ENCODE results near the gene ELMOD3.
"Not testable (repeated sequence)": the region's sequence is repeated elsewhere in the genome, so short reads cannot be mapped to it uniquely, and the experiment has no call there.

ELMOD3 gene

GRCh38 chr2:85354286-85355072 is at the start of gene ELMOD3, which contains the start of gene RETSAT:
Gene ELMOD3 (plus strand): TSS chr2:85354769. CDS start chr2:85357199, 2,430 bp downstream.
Gene RETSAT (minus strand): TSS chr2:85354528. CDS start chr2:85354507, 21 bp downstream.
- Mint-ChIP-seq H3K4me1 (ENCODE audit: low read depth) (peaks cover 46% of the 10 kb centered on the region), H3K4me3 (peak within 1 kb of the TSS; percentile 90), H3K36me3 (ENCODE audit: low read depth) (peaks cover 75% of the 10 kb centered on the region), H3K9me3 (no peaks in the 10 kb centered on the region), H3K27ac (peak within 1 kb of the TSS; percentile 97), H3K27me3 (no peaks in the 10 kb centered on the region)
- DNase-seq = peak; percentile 92

- Mint-ChIP-seq H3K27ac (peak overlapping the region; percentile 79), H3K27me3 (peaks cover 5% of the 10 kb centered on the region), H3K36me3 (ENCODE audit: low read depth) (peaks cover 5% of the 10 kb centered on the region), H3K9me3 (no peaks in the 10 kb centered on the region), H3K4me1 (ENCODE audit: low read depth) (peaks cover 42% of the 10 kb centered on the region), H3K4me3 (peak overlapping the region; percentile 53)
- DNase-seq = no peak
These were observed 47.1 kb upstream of the ELMOD3 start for GRCh38 chr2:85307527-85307897.

DNA sequence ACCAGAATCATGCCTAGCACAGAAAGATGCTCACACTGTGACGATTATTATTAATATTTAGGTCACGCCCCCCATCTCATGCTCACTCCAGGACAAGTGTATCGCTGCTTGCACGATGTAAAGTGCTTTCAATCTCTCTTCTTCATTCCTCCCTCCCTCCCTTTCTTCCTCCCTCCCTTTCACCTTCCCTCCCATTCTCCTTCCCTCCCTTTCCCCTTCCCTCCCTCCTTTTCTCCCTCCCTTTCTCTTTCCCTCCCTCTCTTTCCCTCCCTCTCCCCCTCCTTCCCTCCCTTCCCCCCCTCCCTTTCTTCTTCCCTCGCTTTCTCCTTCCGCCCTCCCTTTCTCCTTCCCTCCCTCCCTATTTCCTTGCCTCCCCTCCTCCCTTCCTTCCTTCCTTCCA is 46.4 kb upstream of the ELMOD3 start:
- Mint-ChIP-seq H3K4me1 (ENCODE audit: low read depth) (peaks cover 42% of the 10 kb centered on the region), H3K4me3 (no peak overlapping the region), H3K27me3 (peaks cover 5% of the 10 kb centered on the region), H3K9me3 (no peaks in the 10 kb centered on the region), H3K27ac (peak overlapping the region; percentile 86), H3K36me3 (ENCODE audit: low read depth) (peaks cover 7% of the 10 kb centered on the region)
- DNase-seq = no peak

DNA sequence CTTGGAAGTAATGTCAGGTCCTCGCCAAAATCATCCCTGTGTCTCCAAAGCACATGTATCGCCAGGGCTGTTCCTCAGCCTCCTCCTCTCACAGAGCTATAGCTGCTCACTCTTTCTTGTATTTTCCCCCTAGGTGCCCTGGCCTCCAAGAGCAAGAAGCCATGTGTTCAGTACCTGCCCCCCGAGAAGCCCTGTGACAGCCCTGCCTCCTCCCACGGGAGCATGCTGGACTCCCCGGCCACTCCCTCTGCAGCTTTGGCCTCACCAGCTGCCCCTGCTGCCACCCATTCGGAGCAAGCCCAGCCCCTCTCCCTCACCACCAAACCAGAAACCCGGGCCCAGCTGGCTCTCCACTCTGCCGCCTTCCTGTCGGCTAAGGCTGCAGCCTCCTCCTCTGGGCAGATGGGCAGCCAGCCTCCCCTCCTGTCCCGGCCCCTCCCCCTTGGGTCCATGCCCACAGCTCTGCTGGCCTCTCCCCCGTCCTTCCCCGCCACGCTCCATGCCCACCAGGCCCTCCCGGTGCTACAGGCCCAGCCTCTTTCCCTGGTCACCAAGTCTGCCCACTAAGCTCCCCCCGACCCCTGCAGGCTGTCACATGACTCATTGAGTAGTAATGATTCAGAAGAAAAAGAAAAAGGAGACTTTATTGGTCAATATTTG is 45.5 kb upstream of the ELMOD3 start:
- no peaks in the 10 kb centered on the region for H3K9me3 Mint-ChIP-seq
- H3K27ac Mint-ChIP-seq = peak overlapping the region; percentile 86
- peaks cover 46% of the 10 kb centered on the region for H3K4me1 Mint-ChIP-seq (ENCODE audit: low read depth)
- no peak for DNase-seq
- H3K27me3 Mint-ChIP-seq = peaks cover 5% of the 10 kb centered on the region
- H3K36me3 Mint-ChIP-seq (ENCODE audit: low read depth) = peaks cover 15% of the 10 kb centered on the region
- peak overlapping the region; percentile 65 for H3K4me3 Mint-ChIP-seq

- Mint-ChIP-seq H3K27me3 (no peaks in the 10 kb centered on the region), H3K4me1 (ENCODE audit: low read depth) (peaks cover 46% of the 10 kb centered on the region), H3K9me3 (no peaks in the 10 kb centered on the region), H3K27ac (peak overlapping the region; percentile 86), H3K36me3 (ENCODE audit: low read depth) (peaks cover 21% of the 10 kb centered on the region), H3K4me3 (peak overlapping the region; percentile 65)
- no peak for DNase-seq
These were observed 44.8 kb upstream of the ELMOD3 start for GRCh38 chr2:85309699-85310321.

GRCh38 chr2:85310330-85310729 is 44.2 kb upstream of the ELMOD3 start:
- no peak for DNase-seq
- Mint-ChIP-seq H3K36me3 (ENCODE audit: low read depth) (peaks cover 26% of the 10 kb centered on the region), H3K4me3 (peak overlapping the region; percentile 65)

DNA sequence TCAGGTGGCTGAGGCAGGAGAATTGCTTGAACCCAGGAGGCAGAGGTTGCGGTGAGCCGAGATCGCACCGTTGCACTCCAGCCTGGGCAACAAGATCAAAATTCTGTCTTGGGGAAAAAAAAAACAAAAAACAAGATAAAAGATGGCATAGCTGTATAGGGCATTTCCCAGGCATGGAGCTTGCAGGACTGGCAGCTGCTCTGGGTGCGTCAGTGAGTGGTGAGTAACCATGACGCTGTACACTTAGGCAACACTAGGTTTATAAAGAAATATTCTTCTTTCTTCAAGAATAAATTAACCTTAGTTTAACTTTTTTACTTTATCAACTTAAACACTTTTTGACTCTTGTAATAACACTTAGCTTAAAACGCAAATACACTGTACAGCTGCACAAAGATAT is 42.2 kb upstream of the ELMOD3 start:
- H3K4me1 Mint-ChIP-seq (ENCODE audit: low read depth) = peaks cover 35% of the 10 kb centered on the region
- no peak overlapping the region for H3K27ac Mint-ChIP-seq
- peaks cover 45% of the 10 kb centered on the region for H3K36me3 Mint-ChIP-seq (ENCODE audit: low read depth)
- no peak overlapping the region for H3K4me3 Mint-ChIP-seq
- H3K9me3 Mint-ChIP-seq = no peaks in the 10 kb centered on the region
- DNase-seq = no peak
- H3K27me3 Mint-ChIP-seq = no peaks in the 10 kb centered on the region

More at GRCh38 chr2:85310330-85310729, 44.2 kb upstream of the ELMOD3 start:
- Mint-ChIP-seq H3K27me3 (no peaks in the 10 kb centered on the region), H3K9me3 (no peaks in the 10 kb centered on the region), H3K27ac (peak overlapping the region; percentile 86), H3K4me1 (ENCODE audit: low read depth) (peaks cover 46% of the 10 kb centered on the region)

- Mint-ChIP-seq H3K27me3 (no peaks in the 10 kb centered on the region), H3K4me1 (ENCODE audit: low read depth) (peaks cover 38% of the 10 kb centered on the region), H3K4me3 (no peak overlapping the region), H3K27ac (peak overlapping the region; percentile 64), H3K36me3 (ENCODE audit: low read depth) (peaks cover 64% of the 10 kb centered on the region), H3K9me3 (no peaks in the 10 kb centered on the region)
- no peak for DNase-seq
These were observed 39.7 kb upstream of the ELMOD3 start for GRCh38 chr2:85314884-85315242.

- not testable (repeated sequence) for H3K27me3 Mint-ChIP-seq, H3K9me3 Mint-ChIP-seq, H3K4me3 Mint-ChIP-seq, DNase-seq
- H3K27ac Mint-ChIP-seq = peak overlapping the region; percentile 44
- H3K36me3 Mint-ChIP-seq (ENCODE audit: low read depth) = peaks cover 74% of the 10 kb centered on the region
- H3K4me1 Mint-ChIP-seq (ENCODE audit: low read depth) = peaks cover 40% of the 10 kb centered on the region
These were observed 38.6 kb upstream of the ELMOD3 start for GRCh38 chr2:85315921-85316320.

- DNase-seq = peak; percentile 49
- Mint-ChIP-seq H3K27ac (peak overlapping the region; percentile 98), H3K4me3 (peak overlapping the region; percentile 64), H3K9me3 (no peaks in the 10 kb centered on the region), H3K27me3 (no peaks in the 10 kb centered on the region), H3K4me1 (ENCODE audit: low read depth) (peaks cover 62% of the 10 kb centered on the region), H3K36me3 (ENCODE audit: low read depth) (peaks cover 90% of the 10 kb centered on the region)
These were observed 36.1 kb upstream of the ELMOD3 start for GRCh38 chr2:85318222-85319074.

DNA sequence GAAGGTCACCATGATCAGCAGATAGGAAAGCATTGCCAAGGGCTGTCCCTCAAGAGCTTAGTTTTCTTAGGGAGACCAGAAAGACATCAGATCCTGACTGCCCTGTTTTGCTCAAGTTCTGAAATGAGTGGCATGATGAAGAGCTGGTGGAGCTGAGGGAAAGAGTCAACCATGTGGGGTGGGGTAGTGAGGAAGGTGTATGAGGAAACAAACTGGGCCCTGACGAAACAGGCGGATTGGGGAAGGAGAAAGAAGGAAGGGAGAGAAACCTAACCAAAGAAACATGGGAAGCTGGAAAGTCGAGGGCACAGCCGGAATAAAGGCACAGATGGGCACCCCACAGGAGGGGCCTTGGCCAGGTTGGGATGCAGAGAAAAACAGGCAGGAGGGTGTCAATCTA is 34.8 kb upstream of the ELMOD3 start:
- Mint-ChIP-seq H3K27me3 (no peaks in the 10 kb centered on the region), H3K4me1 (ENCODE audit: low read depth) (peaks cover 72% of the 10 kb centered on the region), H3K27ac (peak overlapping the region; percentile 98), H3K36me3 (ENCODE audit: low read depth) (peaks cover 92% of the 10 kb centered on the region), H3K9me3 (no peaks in the 10 kb centered on the region), H3K4me3 (peak overlapping the region; percentile 40)
- DNase-seq = no peak

- H3K4me3 Mint-ChIP-seq = peak overlapping the region; percentile 94
- DNase-seq = no peak
- H3K4me1 Mint-ChIP-seq (ENCODE audit: low read depth) = peaks cover 69% of the 10 kb centered on the region
- H3K27ac Mint-ChIP-seq = peak overlapping the region; percentile 98
- no peaks in the 10 kb centered on the region for H3K27me3 Mint-ChIP-seq
- H3K36me3 Mint-ChIP-seq (ENCODE audit: low read depth) = peaks cover 98% of the 10 kb centered on the region
- no peaks in the 10 kb centered on the region for H3K9me3 Mint-ChIP-seq
These were observed 31.1 kb upstream of the ELMOD3 start for GRCh38 chr2:85323351-85323987.

- not testable (repeated sequence) for H3K9me3 Mint-ChIP-seq
- Mint-ChIP-seq H3K36me3 (ENCODE audit: low read depth) (peaks cover 95% of the 10 kb centered on the region), H3K27ac (peak overlapping the region; percentile 98)
These were observed 30.6 kb upstream of the ELMOD3 start for GRCh38 chr2:85323988-85324367.

More at GRCh38 chr2:85323988-85324367, 30.6 kb upstream of the ELMOD3 start:
- not testable (repeated sequence) for H3K27me3 Mint-ChIP-seq, DNase-seq
- H3K4me3 Mint-ChIP-seq = peak overlapping the region; percentile 94
- peaks cover 68% of the 10 kb centered on the region for H3K4me1 Mint-ChIP-seq (ENCODE audit: low read depth)

Measured in activated T-cell treated with anti-CD3 and anti-CD28 coated beads, Interleukin-2, amount 50 U/mL, for 24 hours (primary cell).